ENCODE data around the gene TGFB1I1.
"Not testable (repeated sequence)": the region's sequence is repeated elsewhere in the genome, so short reads cannot be mapped to it uniquely, and the experiment has no call there.

Gene TGFB1I1

DNA sequence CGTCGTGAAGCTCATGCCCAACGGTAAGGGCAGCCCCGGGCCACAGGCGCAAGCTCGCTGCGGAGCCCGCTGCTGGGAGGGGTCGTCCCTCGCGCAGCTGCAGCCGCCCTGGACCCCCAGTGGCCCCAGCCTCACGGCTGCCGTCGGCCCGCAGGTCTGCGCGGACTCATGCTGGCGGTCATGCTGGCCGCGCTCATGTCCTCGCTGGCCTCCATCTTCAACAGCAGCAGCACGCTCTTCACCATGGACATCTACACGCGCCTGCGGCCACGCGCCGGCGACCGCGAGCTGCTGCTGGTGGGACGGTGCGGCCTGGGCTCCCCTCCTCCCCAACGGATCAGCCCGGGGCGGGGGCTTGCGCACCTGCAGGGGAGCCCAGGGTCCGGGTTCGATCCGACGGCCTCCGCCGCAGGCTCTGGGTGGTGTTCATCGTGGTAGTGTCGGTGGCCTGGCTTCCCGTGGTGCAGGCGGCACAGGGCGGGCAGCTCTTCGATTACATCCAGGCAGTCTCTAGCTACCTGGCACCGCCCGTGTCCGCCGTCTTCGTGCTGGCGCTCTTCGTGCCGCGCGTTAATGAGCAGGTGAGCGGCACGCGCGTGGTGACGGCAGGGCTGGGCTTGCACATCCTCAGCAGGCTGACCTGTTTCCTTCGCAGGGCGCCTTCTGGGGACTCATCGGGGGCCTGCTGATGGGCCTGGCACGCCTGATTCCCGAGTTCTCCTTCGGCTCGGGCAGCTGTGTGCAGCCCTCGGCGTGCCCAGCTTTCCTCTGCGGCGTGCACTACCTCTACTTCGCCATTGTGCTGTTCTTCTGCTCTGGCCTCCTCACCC lies 16.7 kb downstream of the TGFB1I1 start:
- peak; percentile 9 for DNase-seq

DNA sequence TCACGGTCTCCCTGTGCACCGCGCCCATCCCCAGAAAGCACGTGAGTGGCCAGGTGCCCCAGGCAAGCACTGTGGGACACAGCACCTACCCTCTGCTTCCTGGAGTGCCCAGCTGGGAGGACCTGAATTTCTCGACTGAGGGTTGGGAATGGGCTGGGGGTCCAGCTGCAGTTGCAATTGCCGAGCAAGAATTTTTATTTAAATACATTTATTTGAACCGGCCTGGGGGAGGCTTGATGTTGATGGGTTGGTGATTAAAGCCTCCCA lies 17.3 kb downstream of the TGFB1I1 start:
- DNase-seq = no peak

DNA sequence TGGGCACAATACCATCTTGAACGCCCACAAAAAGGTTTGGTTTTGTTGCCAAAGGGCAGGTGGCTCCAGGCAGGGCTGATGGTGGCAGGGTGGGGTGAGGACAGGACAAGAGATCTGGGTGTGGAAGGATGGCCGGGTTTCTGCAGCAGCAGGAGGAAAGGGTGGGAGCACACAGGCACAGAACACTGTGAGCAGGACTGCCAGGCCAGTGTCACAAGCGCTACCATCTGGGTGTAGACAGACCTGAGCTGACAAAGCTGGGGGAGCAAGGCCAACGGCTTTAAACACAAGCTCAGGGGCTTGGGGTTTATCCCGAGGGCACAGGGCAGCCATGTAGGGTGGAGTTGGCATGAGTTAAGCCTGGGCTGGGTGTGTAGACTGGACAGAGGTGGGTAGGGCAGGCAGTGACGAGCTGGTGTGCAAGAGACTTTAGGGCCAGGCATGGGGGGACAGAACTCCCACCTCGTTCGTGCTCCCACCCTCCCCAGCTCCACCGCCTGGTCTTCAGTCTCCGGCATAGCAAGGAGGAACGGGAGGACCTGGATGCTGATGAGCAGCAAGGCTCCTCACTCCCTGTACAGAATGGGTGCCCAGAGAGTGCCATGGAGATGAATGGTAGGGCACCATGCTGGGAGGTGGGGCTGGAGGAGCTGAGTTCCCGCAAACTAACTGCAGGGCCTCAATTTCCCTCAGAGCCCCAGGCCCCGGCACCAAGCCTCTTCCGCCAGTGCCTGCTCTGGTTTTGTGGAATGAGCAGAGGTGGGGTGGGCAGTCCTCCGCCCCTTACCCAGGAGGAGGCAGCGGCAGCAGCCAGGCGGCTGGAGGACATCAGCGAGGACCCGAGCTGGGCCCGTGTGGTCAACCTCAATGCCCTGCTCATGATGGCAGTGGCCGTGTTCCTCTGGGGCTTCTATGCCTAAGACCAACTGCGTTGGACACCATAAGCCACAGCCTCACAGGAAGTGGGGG lies 17.9 kb downstream of the TGFB1I1 start:
- DNase-seq = no peak

DNA sequence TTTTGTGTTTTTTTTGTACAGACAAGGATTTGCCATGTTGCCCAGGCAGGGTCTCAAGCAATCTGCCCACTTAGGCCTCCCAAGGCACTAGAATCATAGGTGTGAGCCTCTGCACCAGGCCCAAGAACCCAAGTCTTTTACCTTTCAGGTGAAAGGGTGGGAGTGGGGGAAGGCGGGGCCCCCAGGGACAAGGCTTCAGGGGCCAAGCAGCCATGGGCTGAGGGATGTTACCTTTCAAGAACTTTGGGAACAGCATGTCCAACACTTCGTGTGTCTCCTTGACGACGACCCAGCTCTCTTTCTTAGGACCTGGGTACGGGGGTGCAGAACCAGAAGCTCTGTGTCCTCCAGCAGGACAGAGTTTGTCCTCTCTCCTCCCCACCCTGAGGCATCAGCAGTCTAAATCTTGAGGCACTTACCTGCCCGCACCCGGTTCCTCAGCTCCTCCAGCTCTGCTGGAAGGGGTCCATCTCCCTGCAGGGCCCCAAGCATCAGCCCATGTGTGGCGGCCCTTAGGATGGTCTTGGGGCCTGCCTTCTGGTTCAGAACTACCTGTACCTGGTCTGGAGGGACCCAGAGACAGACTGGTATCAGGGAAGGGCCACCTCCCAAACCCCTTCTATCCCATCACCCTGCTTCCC lies 19.9 kb downstream of the TGFB1I1 start:
- no peak for DNase-seq

DNA sequence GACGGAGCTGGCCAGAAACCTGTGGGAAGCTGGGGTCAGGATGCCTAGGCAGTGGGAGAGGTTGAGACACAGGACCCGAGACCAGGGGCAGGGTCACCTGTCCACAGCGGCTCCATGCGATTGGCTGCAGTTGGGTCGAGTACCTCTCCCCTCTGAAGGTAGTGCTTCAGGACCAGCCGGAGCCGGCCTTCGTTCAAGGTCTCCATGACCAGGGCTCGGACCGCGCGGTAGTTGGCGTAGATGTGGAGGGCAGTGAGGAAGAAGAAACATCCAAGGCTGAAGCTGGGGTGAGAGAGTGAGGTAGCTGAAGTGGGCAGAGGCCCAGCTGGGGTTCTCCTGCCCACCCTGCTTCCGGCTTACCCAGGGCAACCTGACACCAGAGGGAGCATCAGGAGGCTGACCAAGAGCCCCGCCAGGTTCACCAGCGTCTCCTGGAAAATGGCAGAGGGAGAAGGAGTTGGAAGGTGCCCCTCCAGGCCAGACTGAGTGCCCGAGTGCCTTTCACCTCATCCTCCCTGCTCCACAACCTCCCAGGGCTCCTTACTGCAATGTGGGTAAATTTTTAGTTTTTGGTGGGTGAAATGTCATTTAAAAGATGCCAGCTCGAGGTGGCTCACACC lies 21.7 kb downstream of the TGFB1I1 start:
- DNase-seq = no peak

DNA sequence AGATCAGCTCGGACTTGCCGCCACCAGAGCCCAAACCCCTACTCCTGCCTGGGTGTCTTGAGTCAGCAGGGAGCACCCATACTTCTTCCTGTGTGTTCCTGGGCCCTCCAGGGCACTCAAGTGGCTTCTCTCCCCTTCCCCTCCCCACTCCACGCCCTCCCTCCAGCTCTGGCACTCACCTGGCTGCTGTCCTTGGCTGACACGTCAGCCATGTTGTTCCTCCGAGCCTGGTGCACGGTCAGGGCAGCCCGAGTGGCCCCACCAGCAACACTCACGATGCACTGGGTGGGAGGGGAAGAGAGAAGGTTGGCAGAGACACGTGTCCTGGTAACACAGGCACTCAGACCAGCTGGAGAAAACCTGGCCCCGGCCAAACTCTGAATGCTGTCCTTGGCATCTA lies 24.7 kb downstream of the TGFB1I1 start:
- no peak for DNase-seq

DNA sequence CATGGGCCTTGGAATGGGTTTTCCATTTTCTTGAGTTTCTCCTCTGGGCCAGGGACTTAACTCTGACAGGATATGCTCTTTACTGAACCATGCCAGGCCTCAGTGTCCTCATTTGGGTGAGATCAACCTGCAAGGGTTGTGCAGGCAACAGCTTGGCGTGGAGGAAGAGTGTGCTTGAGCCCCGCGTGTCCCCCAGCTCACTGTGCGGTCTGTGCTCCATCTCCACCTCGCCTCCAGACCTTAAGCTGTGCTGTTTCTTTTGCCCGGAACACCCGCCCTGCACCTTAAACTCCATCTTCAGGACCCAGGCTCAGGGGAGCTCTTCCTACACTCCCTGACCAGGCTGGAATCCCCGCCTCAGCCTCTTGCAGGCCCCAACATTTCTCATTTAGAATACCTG lies 26.5 kb downstream of the TGFB1I1 start:
- DNase-seq = no peak

DNA sequence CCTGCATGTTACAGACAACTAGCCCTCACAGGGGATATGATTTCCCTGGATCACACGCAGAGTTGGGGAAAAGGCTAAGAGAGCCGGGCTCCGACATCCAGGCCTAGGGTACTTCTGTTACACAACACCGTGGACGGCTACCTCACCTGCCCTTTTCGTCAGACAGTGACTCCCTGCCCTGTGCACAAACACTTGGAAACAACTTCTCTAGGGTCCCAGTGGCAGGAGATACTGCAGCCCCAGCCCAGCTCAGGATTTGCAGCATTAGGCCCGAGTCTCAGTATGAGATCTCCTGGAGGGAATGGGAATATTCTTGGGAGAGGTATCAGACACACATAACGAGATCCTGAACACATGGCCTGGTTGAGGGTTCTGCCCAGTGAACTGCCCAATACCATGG lies 28.0 kb downstream of the TGFB1I1 start:
- DNase-seq = no peak

DNA sequence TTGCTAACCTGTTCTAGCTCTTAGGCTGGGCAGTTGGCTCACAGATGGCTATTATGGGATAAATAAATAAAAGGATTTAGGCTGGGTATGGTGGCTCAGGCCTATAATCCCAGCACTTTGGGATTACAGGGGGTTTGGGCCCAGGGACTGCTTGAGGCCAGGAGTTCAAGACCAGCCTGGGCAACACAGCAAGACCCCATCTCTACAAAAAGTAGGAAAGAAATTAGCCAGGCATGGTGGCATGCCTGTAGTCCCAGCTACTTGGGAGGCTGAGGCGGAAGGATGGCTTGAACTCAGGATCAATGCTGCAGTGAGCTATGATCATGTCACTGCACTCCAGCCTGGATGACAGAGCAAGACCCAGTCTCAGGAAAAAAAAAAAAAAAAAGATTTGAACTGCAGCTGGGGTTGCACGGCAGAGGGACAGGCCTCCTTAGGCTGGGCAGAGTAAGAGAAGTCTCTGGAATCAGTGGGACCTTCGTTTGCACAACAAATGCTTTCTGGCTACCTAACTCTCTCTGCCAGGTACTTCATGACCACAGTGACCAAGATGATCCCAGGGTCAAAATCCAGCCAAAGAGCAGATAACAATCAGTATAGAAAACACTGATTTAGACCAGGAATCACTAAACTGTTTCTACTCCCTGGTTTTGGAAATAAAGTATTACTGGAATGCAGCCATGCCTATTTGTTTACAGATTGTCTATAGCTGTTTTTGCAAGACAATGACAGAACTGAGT lies 29.4 kb downstream of the TGFB1I1 start:
- DNase-seq = no peak

DNA sequence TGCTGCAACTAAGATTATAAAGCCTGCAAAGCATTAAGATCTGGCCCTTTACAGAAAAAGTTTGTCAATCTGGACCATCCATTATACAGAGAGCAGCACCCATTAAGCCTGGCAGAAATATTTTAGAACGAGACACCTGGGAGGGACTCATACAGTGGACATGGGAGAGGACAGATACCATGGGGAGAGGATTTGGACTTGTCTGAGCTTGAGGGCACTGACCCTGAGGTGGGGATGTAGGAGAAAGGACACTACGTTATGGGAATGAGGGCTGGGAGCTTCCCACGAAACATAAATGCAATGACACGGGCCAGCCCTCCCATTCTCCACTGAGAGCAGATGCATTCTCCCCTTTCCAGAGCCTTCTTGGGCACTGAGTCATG lies 30.0 kb downstream of the TGFB1I1 start:
- DNase-seq = no peak

DNA sequence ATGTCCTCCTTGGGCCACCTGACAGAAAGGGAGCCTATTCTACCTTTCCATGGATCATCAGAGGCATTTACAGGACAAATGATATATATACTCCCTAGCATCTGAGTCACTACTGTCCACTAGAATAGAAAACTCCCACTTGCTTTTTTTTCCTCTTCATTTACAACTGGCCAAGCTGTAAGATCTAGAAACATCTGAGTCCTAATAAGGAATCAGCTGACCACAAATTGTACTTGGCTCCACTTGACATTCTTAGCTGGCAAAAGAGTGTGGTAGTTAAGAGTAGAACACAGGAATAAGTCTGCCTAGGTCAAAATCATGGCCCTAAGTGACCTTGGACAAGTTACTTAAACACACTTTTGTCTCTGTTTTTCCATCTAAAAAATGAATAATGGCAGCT lies 31.0 kb downstream of the TGFB1I1 start:
- DNase-seq = no peak

DNA sequence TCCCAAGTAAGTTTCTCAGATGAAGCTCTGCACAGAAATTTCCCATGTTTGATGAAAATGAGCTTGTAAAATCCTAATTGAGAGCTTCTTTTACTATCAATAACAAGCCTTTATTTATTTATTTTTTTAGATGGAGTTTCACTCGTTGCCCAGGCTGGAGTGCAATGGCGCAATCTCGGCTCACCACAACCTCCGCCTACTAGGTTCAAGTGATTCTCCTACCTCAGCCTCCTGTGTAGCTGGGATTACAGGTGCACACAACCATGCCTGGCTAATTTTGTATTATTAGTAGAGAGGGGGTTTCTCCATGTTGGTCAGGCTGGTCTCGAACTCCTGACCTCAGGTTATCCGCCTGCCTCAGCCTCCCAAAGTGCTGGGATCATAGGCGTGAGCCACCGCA lies 31.6 kb downstream of the TGFB1I1 start:
- not testable (repeated sequence) for DNase-seq

DNA sequence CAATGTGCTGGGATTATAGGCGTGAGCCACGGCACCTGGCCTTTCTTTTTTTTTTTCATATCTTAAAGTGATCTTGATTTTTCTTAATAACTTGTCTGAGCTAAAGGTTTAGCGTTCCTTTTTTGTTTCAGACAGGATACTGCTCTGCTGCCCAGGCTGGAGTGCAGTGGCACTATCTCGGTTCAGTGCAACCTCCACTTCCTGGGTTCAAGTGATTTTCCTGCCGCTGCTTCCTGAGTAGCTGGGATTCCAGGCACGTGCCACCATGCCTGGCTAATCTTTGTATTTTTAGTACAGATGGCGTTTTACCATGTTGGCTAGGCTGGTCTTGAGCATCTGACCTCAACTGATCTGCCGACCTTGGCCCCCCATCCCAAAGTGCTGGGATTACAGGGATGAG lies 32.2 kb downstream of the TGFB1I1 start:
- DNase-seq = no peak

DNA sequence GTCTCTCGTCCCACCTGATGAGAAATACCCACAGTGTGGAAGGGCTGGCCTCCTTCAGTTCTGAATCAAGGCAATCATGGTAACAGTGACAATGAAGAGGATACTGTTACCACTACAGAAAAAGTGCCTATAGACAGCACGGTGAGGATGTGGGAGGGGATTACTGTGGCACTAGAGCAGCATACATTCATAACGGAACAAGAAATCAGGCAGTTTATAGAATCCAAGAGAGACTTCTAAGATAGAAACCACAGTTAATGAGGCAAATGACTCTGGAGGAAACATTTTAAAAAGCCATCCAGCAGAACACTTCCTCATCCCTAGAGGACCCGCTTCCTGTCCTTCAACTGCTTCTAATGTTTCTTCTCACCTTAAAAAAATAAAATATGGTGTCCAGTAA lies 33.5 kb downstream of the TGFB1I1 start:
- no peak for DNase-seq

DNA sequence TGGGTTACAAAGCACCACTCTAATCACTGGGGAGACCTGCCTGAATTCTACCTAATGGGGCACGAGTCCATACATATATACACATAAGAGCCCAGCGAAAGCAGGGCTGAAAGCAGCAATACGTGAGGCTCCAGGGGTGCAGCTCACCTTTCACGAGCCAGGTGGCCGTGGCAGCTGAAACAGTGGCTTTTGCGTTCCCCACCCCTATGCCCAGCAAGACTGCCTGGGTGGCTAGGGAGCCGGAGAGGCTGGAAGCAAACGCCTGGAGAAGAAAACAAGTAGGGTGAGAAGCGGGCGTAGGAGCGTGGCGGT lies 35.6 kb downstream of the TGFB1I1 start:
- DNase-seq = no peak

DNA sequence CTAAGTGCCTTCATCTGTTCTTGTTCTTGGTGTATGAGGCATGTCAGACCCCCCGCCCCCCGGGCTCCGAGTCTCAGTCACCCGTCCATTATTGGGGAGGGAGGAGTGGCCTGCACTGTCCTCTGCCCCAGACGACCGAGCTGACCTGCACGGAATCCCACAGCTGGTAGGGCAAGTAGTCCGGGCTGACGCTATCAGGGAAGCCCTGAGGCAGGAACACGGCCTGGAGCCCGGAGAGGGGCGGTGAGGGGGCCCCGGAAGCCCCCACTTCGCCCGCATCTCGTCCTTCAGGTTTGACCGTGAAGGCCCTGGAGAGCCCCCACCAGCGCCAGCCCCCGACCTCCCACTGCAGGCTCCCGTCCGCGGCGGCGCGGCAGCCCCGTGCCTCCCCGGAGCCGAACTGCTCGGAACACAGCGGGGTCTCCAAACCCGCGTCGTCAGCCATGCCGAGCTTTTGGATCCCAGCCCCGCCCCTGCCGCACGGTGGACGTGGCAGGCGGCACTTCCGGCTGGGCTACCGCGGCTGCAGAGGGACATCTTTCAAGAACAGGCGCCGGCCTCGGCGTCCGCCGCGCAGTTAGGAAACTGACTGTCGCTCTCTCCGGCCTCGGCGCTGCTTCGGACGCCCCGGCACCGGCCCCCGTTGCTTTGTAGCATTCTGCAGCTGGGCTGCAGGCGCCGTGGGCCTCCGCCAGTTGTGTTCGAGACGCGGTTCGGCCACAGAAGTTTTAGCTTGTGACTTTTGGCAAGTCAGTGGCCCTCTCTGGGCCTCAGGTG lies 36.2 kb downstream of the TGFB1I1 start, which contains the start of gene RUSF1:
Gene RUSF1 (minus strand): TSS at position 463 of the 777 bp plus-strand sequence. CDS start 18 bp downstream, at position 445.
- DNase-seq = peak; percentile 74

DNA sequence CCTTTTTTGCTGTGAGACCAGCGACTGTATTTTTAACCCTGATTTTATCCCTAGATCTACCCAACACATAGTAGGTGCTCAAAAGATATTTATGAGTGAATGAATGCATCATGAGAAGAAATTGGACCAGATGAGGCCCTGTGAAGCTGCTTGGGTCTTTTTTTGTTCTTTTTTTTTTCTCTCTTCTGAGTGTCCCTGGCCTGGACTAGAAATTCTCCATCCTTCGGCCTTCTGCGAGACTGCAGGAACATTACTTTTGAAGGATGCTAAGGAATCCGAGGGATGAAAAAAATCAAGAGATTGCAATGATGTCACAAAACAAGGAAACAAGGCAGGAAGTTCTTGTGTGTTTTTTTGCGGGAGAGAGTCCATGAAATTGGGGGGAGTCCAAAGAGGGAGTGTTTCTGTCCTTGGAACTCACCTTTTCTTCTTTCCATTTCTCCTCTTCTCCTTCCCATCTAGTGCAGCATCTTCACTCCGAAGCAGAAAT lies 36.8 kb downstream of the TGFB1I1 start:
- no peak for DNase-seq

DNA sequence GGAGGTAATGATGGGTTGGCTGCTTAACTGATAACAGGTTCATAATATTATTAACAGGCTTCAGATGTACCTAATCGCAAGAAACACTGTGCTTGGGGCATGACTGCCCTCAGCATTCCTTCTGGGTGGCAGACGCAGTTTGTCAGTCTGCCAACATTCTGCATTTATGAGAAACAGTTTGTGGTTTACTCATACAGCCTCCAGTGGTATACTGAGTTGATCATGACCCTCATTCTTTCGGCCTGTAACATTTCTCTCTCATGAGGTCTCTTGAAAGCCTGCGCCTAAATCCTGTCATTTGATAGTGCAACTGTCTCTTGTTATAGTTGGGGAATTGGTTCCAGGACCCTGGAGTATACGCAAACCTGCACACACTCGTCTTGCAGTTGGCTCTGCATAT lies 41.2 kb downstream of the TGFB1I1 start:
- no peak for DNase-seq

DNA sequence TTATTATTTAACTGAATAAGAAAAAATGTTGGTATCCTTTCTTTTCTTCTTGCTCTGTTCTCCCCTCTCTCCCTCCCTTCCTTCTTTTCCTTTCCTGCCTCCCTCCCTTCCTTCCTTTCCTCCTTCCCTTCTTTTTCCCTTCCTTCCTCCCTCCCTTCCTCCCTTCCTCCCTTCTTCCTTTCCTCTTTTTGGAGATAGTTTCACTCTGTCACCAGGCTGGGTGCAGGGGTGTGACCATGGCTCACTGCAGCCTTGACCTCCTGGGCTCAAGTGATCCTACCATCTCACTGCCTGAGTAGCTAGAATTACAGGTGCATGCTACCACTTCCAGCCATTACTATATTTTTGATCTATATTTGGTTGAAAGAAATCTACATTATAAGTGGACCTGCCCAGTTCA lies 41.9 kb downstream of the TGFB1I1 start:
- DNase-seq = no peak

DNA sequence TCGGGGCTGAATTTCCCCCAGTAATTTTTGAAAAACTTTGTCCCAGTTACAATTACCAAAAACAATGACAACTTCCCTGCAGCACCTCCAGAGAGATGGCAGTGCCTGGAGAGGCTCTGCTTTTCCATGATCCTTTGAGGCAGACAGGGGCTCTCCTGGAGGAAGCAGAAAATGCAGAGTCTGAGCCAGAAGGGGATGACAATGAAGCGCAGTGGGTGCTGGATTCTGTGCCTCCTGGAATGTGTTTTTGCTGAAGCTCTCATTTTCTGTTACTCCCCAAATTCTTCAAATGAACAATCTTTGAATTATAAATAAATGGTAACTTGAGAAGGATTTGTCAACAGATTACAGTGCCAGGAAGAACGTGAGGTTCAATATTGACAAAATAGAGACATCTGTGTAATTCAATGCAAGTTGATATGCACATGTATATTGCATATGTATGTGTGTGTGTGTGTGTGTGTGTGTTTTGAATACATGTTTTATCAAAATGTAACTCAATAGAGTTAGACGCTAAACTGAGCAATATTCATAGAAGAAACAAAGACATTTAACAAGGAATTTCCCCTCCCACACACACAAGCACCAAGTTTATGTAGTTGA lies 45.9 kb downstream of the TGFB1I1 start:
- no peak for DNase-seq

DNA sequence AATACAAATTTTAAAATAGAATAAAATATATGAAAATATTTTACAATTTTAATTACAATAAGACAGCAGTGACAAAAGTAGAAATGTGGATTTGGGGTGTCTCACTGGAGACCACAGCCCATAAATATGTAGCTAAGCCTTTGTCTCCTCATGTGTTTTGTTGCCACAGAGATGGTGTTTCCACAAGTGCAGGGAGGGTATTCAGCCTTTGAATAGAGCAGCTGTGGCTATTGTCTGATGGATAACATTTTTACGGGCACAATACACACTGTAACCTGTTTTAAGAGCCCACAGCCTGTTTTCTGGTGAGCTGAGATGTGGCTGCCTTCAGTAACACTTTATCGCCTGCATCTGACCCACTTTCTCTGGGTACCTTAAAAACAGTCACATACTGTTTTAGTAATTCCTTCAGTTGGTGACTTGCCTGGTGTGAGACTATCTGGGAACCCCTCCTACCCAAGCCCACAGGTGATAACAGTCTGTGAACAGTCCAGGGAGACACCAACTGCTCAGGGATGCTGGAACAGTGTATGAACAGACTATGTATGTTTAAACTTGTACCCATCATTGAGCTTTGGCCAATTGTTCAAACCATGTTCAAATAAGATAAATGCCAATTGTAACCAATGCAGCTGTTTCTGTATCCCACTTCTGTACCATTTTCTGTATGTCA lies 47.9 kb downstream of the TGFB1I1 start:
- peak; percentile 0 for DNase-seq
